K562 (cell line): ENCODE measurements around the gene FASTK. TPM values are rescaled to one million over a fixed set of nuclear protein-coding genes. Genes with fewer than 3 reads are reported as not detected.

ENCODE experiments used
- ADNP ChIP-seq: fragments of 200-800 bp; sonication (Bioruptor generic); IDR thresholded peaks from 2 replicates; pipeline ENCODE4 v1.6.1; 2016; ENCODE audit warnings: missing genetic modification characterization, missing compliant biosample characterization
- ARHGAP35 ChIP-seq: fragments of 450-650 bp; IDR thresholded peaks from 2 replicates; pipeline ENCODE4 v1.6.1; 2018; ENCODE audit not compliant: partially characterized antibody
- E2F5 ChIP-seq: sonication (generic); formaldehyde crosslinking; IDR thresholded peaks from 2 replicates; pipeline ENCODE4 v1.8.0; 2022; ENCODE audit warnings: mild to moderate bottlenecking, missing genetic modification reagents
- HES1 ChIP-seq: fragments of 450-650 bp; IDR thresholded peaks from 2 replicates; pipeline ENCODE4 v1.6.1; 2016; ENCODE audit warnings: low read depth, mild to moderate bottlenecking, moderate library complexity
- HMGXB4 ChIP-seq: sonication (generic); formaldehyde crosslinking; IDR thresholded peaks from 2 replicates; pipeline ENCODE4 v1.8.1; 2023; ENCODE audit warnings: mild to moderate bottlenecking, missing genetic modification reagents
- JUN ChIP-seq, 2 experiments: sonication (generic) in 1 of 2; formaldehyde crosslinking in 1 of 2; IDR thresholded peaks; 2 replicates each; pipeline versions ENCODE4 v1.6.1 to v1.8.0; 2012 to 2022; ENCODE audit warnings: borderline replicate concordance in 2 of 2, mild to moderate bottlenecking in 2 of 2, improper control_type of control experiment in 1 of 2, low read depth in 1 of 2, low read length in 1 of 2, missing genetic modification reagents in 1 of 2
- KLF10 ChIP-seq: fragments of 250-450 bp; sonication (Bioruptor Pico); IDR thresholded peaks from 2 replicates; pipeline ENCODE4 v1.6.1; 2021; ENCODE audit warnings: matching md5 sums
- NR4A1 ChIP-seq, 2 experiments: fragments of 250-450 bp in 1 of 2; fragments of 450-650 bp in 1 of 2; sonication (Bioruptor Pico) in 1 of 2; IDR thresholded peaks; 2 replicates each; pipeline versions ENCODE4 v1.4.0 to v1.6.1; 2016 to 2020; ENCODE audit warnings: mild to moderate bottlenecking in 2 of 2, missing compliant biosample characterization in 1 of 2, missing genetic modification characterization in 1 of 2, moderate library complexity in 1 of 2
- SMAD2 ChIP-seq: fragments of 150-350 bp; IDR thresholded peaks from 2 replicates; pipeline ENCODE4 v1.6.1; 2014; ENCODE audit warnings: low read depth, mild to moderate bottlenecking, low read length
- THAP12 ChIP-seq: fragments of 250-450 bp; sonication (Bioruptor Pico); IDR thresholded peaks from 2 replicates; pipeline ENCODE4 v1.9.0; 2021; ENCODE audit warnings: mild to moderate bottlenecking, inconsistent platforms
- ZNF407 ChIP-seq: fragments of 450-650 bp; IDR thresholded peaks from 2 replicates; pipeline ENCODE4 v1.6.1; 2016; ENCODE audit warnings: low read depth
- polyA plus RNA-seq, 8 experiments: library from polyadenylated mRNA; depleted of rRNA in 4 of 8; stranded (reverse) in 5 of 8; unstranded in 3 of 8; fragments of >200 nt; fragmentation: Nextera tagmentation in 2 of 8; fragmentation: Illumina TruSeq in 1 of 8; extraction: Ambion mirVana in 2 of 8; extraction: Trizol in 1 of 8; gene quantifications; 2 replicates each; pipeline versions ENCODE4 v1.2.1 to v1.2.3, GENCODE V29; 2011 to 2014; ENCODE audit warnings: inconsistent platforms in 1 of 8, missing spikeins in 1 of 8
- total RNA-seq, 7 experiments: library from RNA; depleted of rRNA in 6 of 7; stranded (reverse); fragments of >200 nt in 6 of 7; fragmentation: Illumina TruSeq in 2 of 7; extraction: Trizol in 2 of 7; gene quantifications; 2 replicates each; pipeline versions ENCODE4 v1.2.1 to v1.2.3, GENCODE V29; 2011 to 2021; ENCODE audit warnings: low replicate concordance in 1 of 7

The FASTK gene
- total and polyA plus RNA-seq, 9 of the 15 experiments (the other 6 are each of a cell fraction or from before 2014, with no cell fraction given): 0.51 to 150 (median 48.2) TPM

- TF ChIP-seq JUN (IDR thresholded peaks at IDR 0.05; ENCODE audit: borderline replicate concordance, low read depth, low read length) (peak; percentile 84; the same call in 1 of the 2 replicates), JUN (CRISPR knock-in tag; IDR thresholded peaks at IDR 0.05; ENCODE audit: borderline replicate concordance) (no peak), ZNF407 (no peak), E2F5 (CRISPR knock-in tag) (no peak), ADNP (tag) (no peak), HMGXB4 (CRISPR knock-in tag) (peak; percentile 22; the same call in 1 of the 2 replicates), SMAD2 (no peak), THAP12 (peak; percentile 56; the same call in 1 of the 2 replicates), HES1 (0 out of 2 replicates have a peak, but pooled peaks have one; percentile 35), NR4A1 (CRISPR knock-in tag; IDR thresholded peaks at IDR 0.05) (0 out of 2 replicates have a peak, but pooled peaks have one; percentile 15), NR4A1 (tag; IDR thresholded peaks at IDR 0.05) (no peak; the same call in 1 of the 2 replicates), KLF10 (no peak), ARHGAP35 (no peak)
Observed at GRCh38 chr7:151062399-151063211, 18.0 kb downstream of the FASTK start (continued).
